Chondrocyte (in vitro differentiated cells): ENCODE data around the gene SLC39A11. TPM values are rescaled to one million over a fixed set of nuclear protein-coding genes. Genes with fewer than 3 reads are reported as not detected.

Experiments used
- DNase-seq: peaks from one replicate; pipeline ENCODE4 v3.0.0; 2021; ENCODE audit warnings: mixed read lengths, low spot score
- H3K27ac Mint-ChIP-seq: one replicate; pipeline ENCODE4 v1.8.0; 2021; ENCODE audit warnings: mild to moderate bottlenecking, moderate library complexity, mixed read lengths; ENCODE audit not compliant: unreplicated experiment
- H3K27me3 Mint-ChIP-seq: 2 replicates; pipeline ENCODE4 v1.8.0; 2021; ENCODE audit warnings: low read depth, mixed read lengths
- H3K36me3 Mint-ChIP-seq: 2 replicates; pipeline ENCODE4 v1.8.0; 2021; ENCODE audit warnings: low read depth, mixed read lengths
- H3K4me1 Mint-ChIP-seq: 2 replicates; pipeline ENCODE4 v1.8.0; 2021; ENCODE audit warnings: low read depth, mild to moderate bottlenecking, mixed read lengths
- H3K4me3 Mint-ChIP-seq: one replicate; pipeline ENCODE4 v1.8.0; 2021; ENCODE audit warnings: mild to moderate bottlenecking, moderate library complexity, mixed read lengths; ENCODE audit not compliant: unreplicated experiment
- H3K9me3 Mint-ChIP-seq: 2 replicates; pipeline ENCODE4 v1.8.0; 2021; ENCODE audit warnings: low read depth, mixed read lengths
- CTCF ChIP-seq: fragments of 200-600 bp; sonication (generic); IDR thresholded peaks from 2 replicates; pipeline ENCODE4 v1.5.0; 2021; ENCODE audit warnings: antibody characterized with exemption, mild to moderate bottlenecking, moderate library complexity
- total RNA-seq: library from RNA; stranded (reverse); gene quantifications from 3 replicates; pipeline ENCODE4 v1.2.1, GENCODE V29; 2021

The SLC39A11 gene
- total RNA-seq, 1 donor from 2014 or later = 25.3 TPM

- Mint-ChIP-seq H3K36me3 (no peaks in the 10 kb centered on the region), H3K9me3 (peaks cover 20% of the 10 kb centered on the region), H3K27ac (no peak overlapping the region), H3K4me3 (no peak overlapping the region), H3K27me3 (no peaks in the 10 kb centered on the region), H3K4me1 (peaks cover 31% of the 10 kb centered on the region)
- no peak for DNase-seq
- TF ChIP-seq CTCF = no peak
Observed at GRCh38 chr17:73015722-73016276, 76.7 kb downstream of the SLC39A11 start.

GRCh38 chr17:73013816-73014663, 78.4 kb downstream of the SLC39A11 start:
- Mint-ChIP-seq H3K4me3 (peak overlapping the region; percentile 5), H3K4me1 (peaks cover 41% of the 10 kb centered on the region), H3K9me3 (peaks cover 9% of the 10 kb centered on the region), H3K36me3 (no peaks in the 10 kb centered on the region), H3K27me3 (no peaks in the 10 kb centered on the region), H3K27ac (peak overlapping the region; percentile 71)
- DNase-seq = no peak
- TF ChIP-seq CTCF = peak; percentile 52

GRCh38 chr17:73013301-73013700, 79.2 kb downstream of the SLC39A11 start:
- peaks cover 1% of the 10 kb centered on the region for H3K9me3 Mint-ChIP-seq
- H3K4me3 Mint-ChIP-seq = peak overlapping the region; percentile 5
- no peaks in the 10 kb centered on the region for H3K36me3 Mint-ChIP-seq

GRCh38 chr17:73011016-73011486, 81.4 kb downstream of the SLC39A11 start:
- Mint-ChIP-seq H3K27ac (no peak overlapping the region), H3K9me3 (no peaks in the 10 kb centered on the region), H3K4me3 (no peak overlapping the region), H3K4me1 (peaks cover 58% of the 10 kb centered on the region), H3K27me3 (no peaks in the 10 kb centered on the region), H3K36me3 (no peaks in the 10 kb centered on the region)
- TF ChIP-seq CTCF = no peak
- DNase-seq = no peak

More at GRCh38 chr17:73013301-73013700, 79.2 kb downstream of the SLC39A11 start:
- no peak for DNase-seq
- no peak for TF ChIP-seq CTCF
- Mint-ChIP-seq H3K27ac (peak overlapping the region; percentile 71), H3K27me3 (no peaks in the 10 kb centered on the region), H3K4me1 (peaks cover 43% of the 10 kb centered on the region)

GRCh38 chr17:73010414-73010813, 82.1 kb downstream of the SLC39A11 start:
- TF ChIP-seq CTCF = no peak
- peaks cover 60% of the 10 kb centered on the region for H3K4me1 Mint-ChIP-seq
- no peaks in the 10 kb centered on the region for H3K27me3 Mint-ChIP-seq
- DNase-seq = no peak
- no peaks in the 10 kb centered on the region for H3K9me3 Mint-ChIP-seq
- H3K36me3 Mint-ChIP-seq = no peaks in the 10 kb centered on the region
- H3K4me3 Mint-ChIP-seq = no peak overlapping the region
- no peak overlapping the region for H3K27ac Mint-ChIP-seq
